HG02840 (cell line): Measurements from ENCODE around the gene ACER1.
"Not testable (repeated sequence)": the region's sequence is repeated elsewhere in the genome, so short reads cannot be mapped to it uniquely, and the experiment has no call there.

Experiments
- ATAC-seq: cut with Tn5 transposase; IDR thresholded peaks from one replicate; pipeline ENCODE4 v1.9.1; 2021; ENCODE audit warnings: mild to moderate bottlenecking, moderate library complexity, moderate number of reproducible peaks; ENCODE audit not compliant: unreplicated experiment, low FRiP score

ACER1 gene

DNA sequence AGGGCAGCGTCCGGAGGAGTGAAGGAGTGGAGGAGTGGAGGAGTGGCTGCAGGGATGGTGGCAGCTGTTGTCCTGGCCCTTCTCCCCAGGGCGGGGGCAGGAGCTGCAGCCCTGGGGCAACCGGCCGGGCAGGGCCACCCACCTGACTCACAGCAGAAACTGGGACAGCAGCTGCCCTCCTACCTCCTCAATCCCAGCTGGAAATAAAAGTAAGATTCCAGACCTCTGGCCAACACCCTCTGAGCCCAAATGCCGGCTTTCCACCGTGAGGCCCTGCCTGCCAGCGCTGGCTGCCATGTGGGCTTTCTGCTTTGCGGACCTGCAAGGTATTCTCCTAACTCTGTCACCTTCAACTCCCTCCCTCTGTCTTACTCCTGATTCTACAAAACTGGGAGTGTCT, 24.6 kb upstream of the ACER1 start:
- no peak for ATAC-seq

DNA sequence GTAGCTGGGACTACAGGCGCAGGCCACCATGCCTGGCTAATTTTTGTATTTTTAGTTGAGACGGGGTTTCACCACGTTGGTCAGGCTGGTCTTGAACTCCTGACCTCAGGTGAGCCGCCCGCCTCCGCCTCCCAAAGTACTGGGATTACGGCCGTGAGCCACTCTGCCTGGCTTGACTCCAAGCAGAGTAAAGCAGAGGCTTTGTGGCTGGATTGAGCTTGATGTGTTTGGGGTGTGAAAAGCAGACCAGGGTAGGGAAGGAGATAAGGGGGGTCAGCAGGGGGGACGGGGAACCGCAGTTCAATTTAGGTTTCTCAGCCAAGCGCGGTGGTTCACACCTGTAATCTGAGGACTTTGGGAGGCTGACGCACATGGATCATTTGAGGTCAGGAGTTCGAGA, 23.8 kb upstream of the ACER1 start:
- ATAC-seq, result no peak

DNA sequence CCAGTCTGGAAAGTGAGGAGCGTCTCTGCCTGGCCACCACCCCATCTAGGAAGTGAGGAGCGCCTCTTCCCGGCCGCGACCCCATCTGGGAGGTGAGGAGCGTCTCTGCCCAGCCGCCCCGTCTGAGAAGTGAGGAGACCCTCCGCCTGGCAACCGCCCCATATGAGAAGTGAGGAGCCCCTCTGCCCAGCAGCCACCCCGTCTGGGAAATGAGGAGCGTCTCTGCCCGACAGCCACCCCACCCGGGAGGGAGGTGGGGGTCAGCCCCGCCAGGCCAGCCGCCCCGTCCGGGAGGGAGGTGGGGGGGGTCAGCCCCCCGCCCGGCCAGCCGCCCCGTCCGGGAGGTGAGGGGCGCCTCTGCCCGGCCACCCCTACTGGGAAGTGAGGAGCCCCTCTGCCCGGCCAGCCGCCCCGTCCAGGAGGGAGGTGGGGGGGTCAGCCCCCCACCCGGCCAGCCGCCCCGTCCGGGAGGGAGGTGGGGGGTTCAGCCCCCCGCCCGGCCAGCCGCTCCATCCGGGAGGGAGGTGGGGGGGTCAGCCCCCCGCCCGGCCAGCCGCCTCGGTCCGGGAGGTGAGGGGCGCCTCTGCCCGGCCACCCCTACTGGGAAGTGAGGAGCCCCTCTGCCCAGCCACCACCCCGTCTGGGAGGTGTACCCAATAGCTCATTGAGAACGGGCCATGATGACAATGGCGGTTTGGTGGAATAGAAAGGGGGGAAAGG, 22.1 kb upstream of the ACER1 start:
- ATAC-seq, result not testable (repeated sequence)

DNA sequence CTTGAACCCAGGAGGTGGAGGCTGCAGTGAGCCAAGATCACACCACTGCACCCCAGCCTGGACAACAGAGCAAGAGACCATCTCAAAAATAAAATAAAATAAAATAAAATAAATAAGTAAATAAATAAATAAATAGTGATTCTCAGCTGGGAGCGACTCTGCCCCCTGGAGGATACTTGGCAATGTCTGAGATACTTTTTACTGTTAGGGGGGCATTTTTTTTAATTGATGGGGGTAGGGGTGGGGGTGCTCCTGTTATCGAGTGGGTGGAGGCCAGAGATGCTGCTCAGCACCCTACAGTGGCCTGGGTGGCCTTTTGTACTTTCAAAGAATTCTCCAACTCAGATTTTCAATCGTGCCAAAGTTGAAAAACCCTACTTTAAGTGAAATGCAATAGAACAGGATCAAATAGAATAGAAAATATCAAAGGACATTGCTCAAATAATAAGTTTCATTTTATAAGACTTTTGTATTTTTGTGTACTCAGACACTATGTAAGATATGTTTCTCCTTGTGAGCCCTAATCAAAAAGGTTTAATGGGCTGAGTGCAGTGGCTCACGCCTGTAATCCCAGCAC, 20.8 kb upstream of the ACER1 start:
- ATAC-seq, result no peak

DNA sequence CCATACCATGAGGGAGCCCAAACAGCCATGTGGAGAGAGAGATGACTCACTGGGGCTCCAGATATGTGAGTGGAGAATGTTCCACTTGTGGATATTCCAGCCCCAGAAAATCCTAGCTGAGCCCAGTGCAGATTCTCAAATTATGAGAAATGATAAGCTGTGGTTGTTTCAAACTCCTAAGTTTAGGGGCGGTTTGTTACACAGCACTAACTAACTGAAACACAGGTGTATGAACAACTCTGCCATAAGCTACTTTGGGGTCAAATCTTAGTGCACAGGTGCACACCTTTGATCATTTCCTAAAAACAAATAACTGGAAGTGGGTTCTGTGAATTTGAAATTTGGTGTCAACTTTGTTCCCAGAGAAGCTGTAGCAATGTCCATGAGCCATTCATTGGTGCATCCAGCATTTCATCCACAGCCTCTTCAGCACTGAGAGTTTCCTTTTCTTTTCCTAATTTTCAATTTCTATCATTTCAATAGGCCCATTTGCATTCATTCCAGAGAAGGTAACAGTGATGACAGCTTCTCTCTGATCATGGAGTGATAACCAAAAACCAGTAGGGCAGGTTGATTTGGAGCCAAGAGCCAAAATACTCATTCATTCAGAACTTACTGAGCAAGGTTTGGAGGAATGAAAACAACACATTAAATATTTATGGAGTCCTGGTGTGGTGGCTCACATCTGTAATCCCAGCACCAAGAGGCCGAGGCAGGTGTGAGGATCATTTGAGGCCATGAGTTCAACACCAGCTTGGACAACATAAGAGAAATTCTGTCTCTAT, 19.2 kb upstream of the ACER1 start:
- no peak for ATAC-seq

DNA sequence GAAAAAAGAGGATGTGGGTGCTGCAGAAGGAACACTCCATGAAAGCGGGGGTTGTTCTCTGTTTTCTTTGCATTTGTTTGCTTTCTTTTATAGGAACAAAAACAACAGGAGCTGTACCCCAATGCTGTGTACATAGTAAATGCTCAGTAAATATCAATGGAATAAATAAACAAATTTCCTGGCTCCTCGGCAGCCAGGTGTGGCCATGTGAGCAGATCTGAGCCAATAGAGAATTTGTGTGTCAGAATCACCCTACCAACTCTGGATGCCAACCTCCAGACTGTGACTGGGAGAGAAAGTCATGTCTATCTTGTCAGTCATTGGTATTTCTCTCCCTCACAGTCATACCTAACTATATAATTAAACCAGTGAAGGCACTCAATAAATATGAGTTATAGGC, 17.3 kb upstream of the ACER1 start:
- ATAC-seq, result no peak

DNA sequence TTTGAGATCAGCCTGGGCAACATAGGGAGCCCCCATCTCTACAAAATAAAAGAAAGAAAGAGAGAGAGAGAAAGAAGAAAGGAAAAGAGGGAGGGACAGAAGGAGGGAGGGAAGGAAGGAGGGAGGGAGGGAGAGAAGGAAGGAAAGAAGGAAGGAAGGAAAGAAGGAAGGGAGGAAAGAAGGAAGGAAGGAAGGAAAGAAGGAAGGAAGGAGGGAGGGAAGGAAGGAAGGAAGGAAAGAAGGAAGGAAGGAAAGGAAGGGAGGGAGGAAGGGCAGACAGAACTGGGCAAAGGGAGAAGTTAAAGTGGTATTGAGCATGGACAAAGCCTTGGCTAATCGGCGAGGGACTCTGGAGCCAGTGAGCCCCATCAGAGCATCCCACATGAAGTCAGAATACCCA, 15.9 kb upstream of the ACER1 start:
- not testable (repeated sequence) for ATAC-seq

DNA sequence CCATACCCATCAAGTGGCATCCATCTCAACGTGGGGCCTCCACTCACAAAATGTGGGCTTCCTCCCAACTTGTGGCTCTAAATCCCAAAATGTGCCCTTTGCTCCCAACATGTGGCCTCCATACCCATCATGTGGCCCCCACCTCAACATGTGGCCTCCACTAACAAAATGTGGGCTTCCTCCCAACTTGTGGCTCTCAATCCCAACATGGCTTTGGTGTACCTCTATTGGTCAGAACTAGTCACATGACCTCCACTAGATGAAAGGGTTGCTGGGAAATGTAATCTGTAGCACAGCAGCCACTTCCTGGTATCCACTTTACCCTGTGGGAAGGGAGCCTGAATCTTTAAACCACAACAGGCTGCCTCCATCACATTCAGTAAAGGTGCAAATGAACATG, 10.1 kb upstream of the ACER1 start:
- no peak for ATAC-seq

DNA sequence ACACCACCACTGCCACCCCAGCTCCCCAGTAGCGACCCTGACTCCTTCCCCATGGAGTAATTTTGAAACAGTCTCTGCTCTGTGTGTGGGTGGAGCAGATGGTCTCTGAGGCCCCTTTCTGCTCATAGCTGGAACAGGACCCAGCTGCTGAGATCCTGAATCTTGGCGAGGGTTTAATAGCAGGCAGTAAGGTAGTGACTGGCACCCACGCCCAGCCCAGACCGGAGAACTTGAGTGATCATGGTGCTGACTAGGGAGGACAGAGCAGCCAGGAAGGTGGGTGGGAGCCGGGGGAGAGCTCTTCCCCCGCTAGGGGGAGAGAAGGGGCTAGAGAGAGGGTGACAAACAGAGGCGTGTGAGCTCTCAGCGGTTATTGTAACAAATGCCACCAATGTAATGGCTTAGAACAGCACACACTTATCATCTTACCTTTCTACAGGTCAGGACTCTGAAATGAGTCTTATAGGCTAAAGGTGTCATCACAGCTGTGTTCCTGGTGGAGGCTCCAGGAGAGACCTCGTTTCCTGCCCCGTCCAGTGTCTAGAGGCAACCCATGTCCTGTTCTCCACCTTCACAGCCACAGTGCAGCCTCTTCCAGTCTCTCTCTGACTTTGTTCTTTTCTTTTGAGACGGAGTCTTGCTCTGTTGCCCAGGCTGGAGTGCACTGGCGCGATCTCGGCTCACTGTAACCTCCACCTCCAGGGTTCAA, 7.2 kb upstream of the ACER1 start:
- no peak for ATAC-seq

DNA sequence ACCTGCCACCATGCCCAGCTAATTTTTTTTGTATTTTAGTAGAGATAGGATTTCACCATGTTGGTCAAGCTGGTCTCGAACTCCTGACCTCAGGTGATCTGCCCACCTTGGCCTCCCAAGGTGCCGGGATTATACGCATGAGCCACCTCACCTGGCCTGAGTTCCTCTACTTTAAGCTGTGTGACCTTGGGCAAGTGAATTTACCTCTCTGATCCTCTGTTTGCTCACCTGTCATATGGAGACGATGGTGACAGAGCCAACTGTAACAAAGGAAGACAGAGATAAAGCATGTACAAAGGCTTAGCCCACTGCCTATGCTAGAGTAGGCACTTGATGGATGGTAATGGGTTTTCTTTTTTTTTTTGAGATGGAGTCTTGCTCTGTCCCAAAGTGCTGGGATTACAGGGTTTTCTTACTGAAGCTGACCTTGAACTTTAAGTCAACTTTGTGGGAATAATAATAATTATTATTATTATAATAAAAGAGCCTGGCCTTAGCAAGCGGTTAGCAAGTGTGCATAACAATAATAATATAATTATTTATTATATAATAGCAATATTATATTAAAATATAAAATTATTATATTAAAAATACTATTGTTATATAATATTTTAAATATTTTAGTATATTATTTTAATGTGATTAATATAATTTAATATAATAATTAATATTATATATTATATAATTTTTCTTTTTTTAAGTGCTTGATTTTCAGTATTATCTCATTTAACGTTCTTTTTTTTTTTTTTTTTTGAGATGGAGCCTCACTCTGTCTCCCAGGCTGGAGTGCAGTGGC, 1.3 kb upstream of the ACER1 start:
- no peak for ATAC-seq

DNA sequence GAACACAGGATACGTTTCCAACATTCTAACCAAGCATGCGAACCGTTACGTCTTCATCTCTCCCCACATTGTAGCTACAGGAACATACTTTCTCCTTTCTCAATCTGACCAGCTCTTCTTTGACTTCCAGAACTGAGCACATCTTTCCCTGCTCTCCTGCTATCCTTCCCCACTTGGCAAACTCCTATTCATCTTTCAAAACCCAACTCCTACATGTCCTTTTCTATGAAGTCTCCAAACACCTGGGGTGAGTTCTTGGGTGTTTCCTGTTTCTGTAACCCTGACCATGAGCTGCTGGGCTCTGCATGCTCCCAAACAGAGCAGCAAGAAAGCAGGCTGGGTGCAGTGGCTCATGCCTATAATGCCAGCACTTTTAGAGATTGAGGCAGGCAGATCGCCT, 6.6 kb downstream of the ACER1 start:
- ATAC-seq, result no peak

DNA sequence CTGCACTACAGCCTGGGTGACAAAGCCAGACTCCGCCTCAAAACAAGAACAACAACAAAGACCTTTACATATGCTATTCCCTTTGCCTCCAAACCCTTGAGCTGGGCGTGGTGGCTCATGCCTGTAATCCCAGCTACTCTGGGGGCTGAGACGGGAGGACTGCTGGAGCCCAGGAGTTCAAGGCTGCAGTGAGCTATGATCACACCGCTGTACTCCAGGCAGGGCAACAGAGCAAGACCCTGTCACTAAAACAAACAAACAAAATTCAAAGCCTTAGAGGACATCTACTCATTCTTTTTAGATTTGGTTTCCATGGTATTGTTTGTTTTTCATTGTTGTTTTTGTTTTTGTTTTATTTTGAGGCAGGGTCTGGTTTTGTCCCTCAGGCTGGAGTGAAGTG, 7.8 kb downstream of the ACER1 start:
- ATAC-seq, result no peak

DNA sequence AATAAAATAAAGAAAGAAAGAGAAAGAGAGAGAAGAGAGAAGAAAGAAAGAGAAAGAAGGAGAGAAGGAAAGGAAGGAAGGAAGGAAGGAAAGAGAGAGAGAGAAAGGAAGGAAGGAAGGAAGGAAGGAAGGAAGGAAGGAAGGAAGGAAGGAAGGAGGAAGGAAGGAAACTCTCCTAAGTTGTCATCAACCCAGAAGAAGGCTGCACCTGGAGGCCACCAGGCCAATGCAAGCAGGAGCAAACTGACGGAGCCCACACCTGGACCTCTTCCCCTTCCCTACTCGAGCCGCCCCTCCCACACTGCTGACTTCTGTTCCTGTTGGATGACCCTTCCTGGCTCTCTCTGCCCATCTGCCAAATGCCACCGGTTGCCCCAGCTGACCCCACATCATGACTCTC, 8.7 kb downstream of the ACER1 start:
- ATAC-seq, result no peak

DNA sequence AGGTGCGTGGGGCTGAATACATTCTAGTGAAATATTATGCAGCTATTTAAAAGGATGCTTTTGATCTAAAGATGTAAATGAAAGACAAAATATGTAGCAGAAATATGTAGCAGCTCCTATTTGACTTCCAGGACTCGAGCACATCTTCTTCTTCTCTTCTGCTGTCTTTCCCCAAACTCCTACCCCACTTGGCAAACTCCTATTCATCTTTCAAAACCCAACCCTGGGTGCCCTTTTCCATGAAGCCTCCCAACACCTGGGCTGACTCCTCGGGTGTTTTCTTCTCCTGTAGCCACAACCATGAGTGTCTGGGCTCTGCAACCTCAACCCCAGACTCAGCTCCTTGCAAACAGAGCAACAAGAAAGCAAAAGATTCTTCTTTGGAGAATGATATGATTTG, 11.1 kb downstream of the ACER1 start:
- ATAC-seq, result no peak

DNA sequence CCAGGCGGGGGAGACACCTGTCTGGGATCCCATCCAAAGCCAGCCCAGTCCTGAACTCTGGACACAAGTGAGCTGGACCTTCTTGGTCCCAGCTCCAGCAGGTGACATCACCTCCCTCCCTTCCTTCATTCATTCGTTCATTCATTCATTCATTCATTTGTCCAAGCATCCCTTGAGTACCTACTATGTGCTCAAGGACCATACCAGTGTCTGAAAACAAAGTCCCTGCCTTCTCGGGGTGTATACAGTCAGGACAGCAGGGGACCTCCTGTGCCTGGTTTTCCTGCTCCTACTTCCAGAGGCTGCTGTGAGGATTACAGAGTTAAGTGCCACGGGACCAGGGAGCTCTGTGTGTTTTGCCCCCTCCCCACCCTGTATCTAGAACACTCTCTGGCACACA, 14.0 kb downstream of the ACER1 start:
- no peak for ATAC-seq

DNA sequence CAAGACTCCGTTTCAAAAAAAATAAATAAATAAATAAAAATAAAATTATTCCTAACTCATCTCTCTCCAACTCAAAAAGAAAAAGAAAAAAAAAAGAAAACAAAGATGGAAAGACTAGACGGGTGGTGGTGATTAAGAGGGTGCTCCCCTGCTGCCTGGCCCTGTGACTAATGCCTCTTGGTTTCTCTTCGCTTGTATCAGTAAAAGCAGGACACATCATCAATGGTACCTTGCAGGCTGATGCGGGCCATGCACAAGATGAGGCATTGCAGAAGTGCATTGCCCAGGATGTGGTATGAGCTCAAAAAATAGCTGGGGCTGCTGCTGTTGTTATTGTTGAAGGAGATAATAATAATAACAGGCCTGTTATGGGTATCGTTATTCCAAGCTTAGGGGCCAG, 14.6 kb downstream of the ACER1 start:
- ATAC-seq, result no peak

DNA sequence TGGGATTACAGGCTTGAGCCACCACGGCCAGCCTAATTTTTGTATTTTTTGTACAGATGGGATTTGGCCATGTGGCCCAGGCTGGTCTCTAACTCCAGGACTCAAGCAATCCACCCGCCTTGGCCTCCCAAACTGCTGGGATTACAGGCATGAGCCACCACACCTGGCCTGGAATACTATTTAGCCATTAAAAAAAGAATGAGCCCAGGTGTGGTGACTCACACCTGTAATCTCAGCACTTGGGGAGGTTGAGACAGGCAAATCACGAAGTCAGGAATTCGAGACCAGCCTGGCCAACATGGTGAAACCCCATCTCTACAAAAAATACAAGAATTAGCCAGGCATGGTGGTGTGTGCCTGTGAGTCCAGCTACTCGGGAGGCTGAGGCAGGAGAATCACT, 17.8 kb downstream of the ACER1 start:
- not testable (repeated sequence) for ATAC-seq

DNA sequence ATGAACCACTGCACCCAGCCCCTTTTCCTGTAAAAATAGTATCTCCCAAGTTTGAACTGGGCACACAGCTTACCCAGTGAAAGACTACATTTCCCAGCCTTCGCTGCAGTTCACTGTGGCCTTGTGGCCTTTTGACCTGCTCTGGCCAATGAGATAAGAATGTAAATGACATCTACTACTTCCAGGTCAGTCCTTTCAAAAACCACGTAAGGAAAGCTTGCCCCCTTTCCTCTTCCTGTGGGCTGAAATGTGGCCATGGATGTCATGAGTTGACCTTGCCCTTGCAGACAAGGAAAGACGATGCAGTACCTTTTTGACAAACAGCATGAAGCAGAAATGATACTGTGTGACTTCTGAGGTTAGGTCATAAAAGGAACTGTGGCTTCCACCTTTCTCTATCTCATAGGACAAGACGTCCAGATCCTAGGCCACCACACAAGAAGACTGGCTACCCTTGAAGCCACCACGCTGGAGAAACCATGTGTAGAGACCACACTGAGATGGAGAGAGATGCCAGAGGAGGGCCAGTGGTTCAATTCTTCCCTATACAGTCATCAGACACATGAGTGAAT, 19.9 kb downstream of the ACER1 start:
- no peak for ATAC-seq

DNA sequence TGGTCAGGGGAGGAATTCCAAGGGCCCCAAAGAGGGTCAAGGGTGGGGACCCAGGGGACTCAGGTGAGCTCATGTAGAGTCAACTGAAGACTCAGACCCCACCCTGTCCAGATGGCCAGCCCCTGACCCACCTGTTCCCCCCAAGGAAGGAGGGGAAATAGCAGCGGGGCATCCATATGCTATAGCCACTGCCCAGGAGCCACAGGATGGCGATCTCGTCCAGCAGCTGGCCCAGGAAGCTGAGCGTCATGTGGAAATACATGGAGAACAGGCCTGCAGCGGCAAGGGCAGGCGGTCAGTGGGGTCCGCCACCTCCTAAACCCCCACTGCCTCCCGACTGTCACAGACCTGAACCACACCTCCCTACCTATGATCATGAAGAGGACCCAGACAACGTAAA, 21.4 kb downstream of the ACER1 start:
- no peak for ATAC-seq

DNA sequence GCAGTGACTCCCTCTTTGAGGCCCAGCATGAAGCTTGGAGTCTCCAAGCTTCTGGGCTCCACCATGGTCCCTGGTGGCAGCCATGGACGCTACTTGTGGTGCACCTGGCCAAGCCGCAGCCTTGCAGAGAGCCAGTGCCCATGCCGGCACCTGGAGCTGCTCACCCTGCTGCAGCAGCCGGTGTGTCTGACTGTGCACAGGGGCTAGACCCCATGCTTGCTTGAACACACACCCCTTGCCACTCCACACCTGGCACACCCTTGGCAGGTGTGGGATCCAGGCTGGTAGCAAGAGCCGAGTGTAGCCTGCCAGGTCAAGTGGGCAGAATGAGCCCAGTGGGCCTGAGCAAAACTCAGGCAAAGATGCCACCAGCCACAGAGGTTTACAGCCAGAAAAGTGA, 35.0 kb downstream of the ACER1 start:
- no peak for ATAC-seq
